Stimulated activated CD8-positive, alpha-beta memory T cell treated with anti-CD3 and anti-CD28 coated beads, Interleukin-7, amount 100 ng/mL, for 48 hours (primary cell): Measurements from ENCODE around the gene SAT2.

ENCODE experiments used
- DNase-seq, 2 donors: peaks; one replicate each; pipeline ENCODE4 v3.0.0-alpha.2; 2020; ENCODE audit warnings: low read depth in 1 of 2; ENCODE audit errors: extremely low read depth in 1 of 2

The SAT2 gene

DNA sequence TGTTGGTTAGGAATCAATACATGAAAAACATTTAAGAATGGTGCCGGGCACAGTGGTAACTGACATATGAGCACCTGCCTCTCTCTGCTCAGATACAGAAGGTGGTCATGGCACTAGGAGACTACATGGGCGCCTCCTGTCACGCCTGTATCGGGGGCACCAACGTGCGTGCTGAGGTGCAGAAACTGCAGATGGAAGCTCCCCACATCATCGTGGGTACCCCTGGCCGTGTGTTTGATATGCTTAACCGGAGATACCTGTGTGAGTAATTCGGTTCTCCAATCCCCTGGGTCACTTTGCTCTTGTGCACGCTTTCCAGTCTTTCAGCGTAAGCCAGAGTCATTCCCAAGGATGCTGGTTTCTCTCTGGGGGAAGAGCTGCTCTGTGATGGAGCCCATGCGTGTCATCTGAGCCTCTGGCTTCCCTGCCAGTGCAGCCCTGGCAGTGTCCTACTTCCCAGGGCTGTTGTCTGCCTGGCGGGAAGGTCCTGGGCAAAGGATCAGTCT is 51.1 kb downstream of the SAT2 start:
- no peak for DNase-seq
